Stomach (tissue), 9 donors: ENCODE data around the gene SEZ6L. TPM values are rescaled to one million over a fixed set of nuclear protein-coding genes. Genes with fewer than 3 reads are reported as not detected.

Experiments
- DNase-seq, 2 donors: peaks; one replicate each; pipeline versions ENCODE4 v3.0.0 to v3.0.0-alpha.2; 2013 to 2019
- H3K27ac ChIP-seq, 5 donors: fragments of 200-600 bp in 4 of 5; sonication (generic) in 4 of 5; one replicate each; pipeline ENCODE4 v1.5.1; 2013 to 2019; ENCODE audit warnings: mild to moderate bottlenecking in 1 of 5, moderate library complexity in 1 of 5
- H3K27me3 ChIP-seq, 3 donors: fragments of 200-600 bp; sonication (generic); one replicate each; pipeline ENCODE4 v1.5.1; 2017 to 2019; ENCODE audit warnings: mixed run types in 1 of 3
- H3K36me3 ChIP-seq, 4 donors: fragments of 200-600 bp; sonication (generic); 1 replicate in 3 of 4; 2 replicates in 1 of 4; pipeline ENCODE4 v1.5.1; 2016 to 2019
- H3K4me1 ChIP-seq, 4 donors: fragments of 200-600 bp; sonication (generic); one replicate each; pipeline ENCODE4 v1.5.1; 2016 to 2019
- H3K4me3 ChIP-seq, 4 donors: fragments of 200-600 bp; sonication (generic) in 3 of 4; one replicate each; pipeline ENCODE4 v1.5.1; 2016 to 2019; ENCODE audit warnings: mild to moderate bottlenecking in 1 of 4
- H3K9me3 ChIP-seq, 4 donors: fragments of 200-600 bp; sonication (generic); one replicate each; pipeline ENCODE4 v1.5.1; 2016 to 2019
- CTCF ChIP-seq, 7 experiments: fragments of 450-650 bp in 4 of 7; fragments of 200-600 bp in 3 of 7; sonication (generic) in 3 of 7; IDR thresholded peaks; one replicate each; pipeline ENCODE4 v1.5.1; 2016 to 2019; ENCODE audit warnings: antibody characterized with exemption in 7 of 7, control low read depth in 2 of 7, mild to moderate bottlenecking in 1 of 7
- EP300 ChIP-seq: sonication (generic); formaldehyde crosslinking; IDR thresholded peaks from one replicate; pipeline ENCODE4 v1.6.1; 2017; ENCODE audit warnings: antibody characterized with exemption
- POLR2A ChIP-seq, 4 donors: fragments of 450-650 bp; IDR thresholded peaks; one replicate each; pipeline ENCODE4 v1.6.1; 2016; ENCODE audit warnings: antibody characterized with exemption in 4 of 4, control low read depth in 2 of 4, mild to moderate bottlenecking in 1 of 4, moderate library complexity in 1 of 4
- POLR2AphosphoS5 ChIP-seq, 3 donors: sonication (generic); formaldehyde crosslinking; IDR thresholded peaks; one replicate each; pipeline ENCODE4 v1.6.1; 2016; ENCODE audit warnings: antibody characterized with exemption in 3 of 3
- WGBS, 5 donors: extraction: QIAGEN DNeasy Blood & Tissue Kit in 3 of 5; methylation state at CpG; one replicate each; pipeline versions ENCODE4 v1.1.5 to v1.1.7; 2013 to 2018; 5-methylcytosine and 5-hydroxymethylcytosine counted together
- intact Hi-C: fragments of 100-400 bp; cut with DNase I; formaldehyde crosslinking; loops from one replicate; pipeline ENCODE4 v1.15.1; 2023; ENCODE audit warnings: low total_unique reads
- polyA plus RNA-seq, 3 donors: library from polyadenylated mRNA; stranded (reverse); fragments of 200-250 nt; gene quantifications; one replicate each; pipeline ENCODE4 v1.2.3, GENCODE V29; 2013
- total RNA-seq, 5 donors: library from RNA; depleted of rRNA; stranded (reverse); fragments of >200 nt; gene quantifications; one replicate each; pipeline versions ENCODE4 v1.1.0 to v1.2.3, GENCODE V29; 2014 to 2016
- donor health status: healthy with polysubstance abuse.
- donor health status: Bipolar disorder and iron deficiency.
- donor health status: healthy.

Gene SEZ6L
- total and polyA plus RNA-seq, 8 donors: 0.03 to 1.1 (median 0.06) TPM; not detected in 5

- no peak overlapping the region for H3K4me3 ChIP-seq
- H3K9me3 ChIP-seq: no peaks in the 10 kb centered on the region
- 73 to 86% (median 78%) methylated on average over 4 of the region's 4 CpGs for WGBS, 5 donors
- H3K36me3 ChIP-seq: no peaks in the 10 kb centered on the region
- no peak for DNase-seq
- no peaks in the 10 kb centered on the region for H3K4me1 ChIP-seq
- no peak overlapping the region for H3K27ac ChIP-seq
- peaks cover 0 to 66% (median 3%) of the 10 kb centered on the region in 3 donors for H3K27me3 ChIP-seq
- intact Hi-C loops: no loop called here
- TF ChIP-seq CTCF (IDR thresholded peaks at IDR 0.05) (no peak), POLR2A (IDR thresholded peaks at IDR 0.05) (no peak), POLR2AphosphoS5 (IDR thresholded peaks at IDR 0.05) (no peak), EP300 (no peak)
Observed at GRCh38 chr22:26336773-26337172, 167.5 kb downstream of the SEZ6L start.

GRCh38 chr22:26339755-26340154 is 170.5 kb downstream of the SEZ6L start:
- 59 to 85% (median 81%) methylated on average over 3 to 6 of the region's 6 CpGs for WGBS, 5 donors
- intact Hi-C loops: no loop called here
- DNase-seq: no peak

DNA sequence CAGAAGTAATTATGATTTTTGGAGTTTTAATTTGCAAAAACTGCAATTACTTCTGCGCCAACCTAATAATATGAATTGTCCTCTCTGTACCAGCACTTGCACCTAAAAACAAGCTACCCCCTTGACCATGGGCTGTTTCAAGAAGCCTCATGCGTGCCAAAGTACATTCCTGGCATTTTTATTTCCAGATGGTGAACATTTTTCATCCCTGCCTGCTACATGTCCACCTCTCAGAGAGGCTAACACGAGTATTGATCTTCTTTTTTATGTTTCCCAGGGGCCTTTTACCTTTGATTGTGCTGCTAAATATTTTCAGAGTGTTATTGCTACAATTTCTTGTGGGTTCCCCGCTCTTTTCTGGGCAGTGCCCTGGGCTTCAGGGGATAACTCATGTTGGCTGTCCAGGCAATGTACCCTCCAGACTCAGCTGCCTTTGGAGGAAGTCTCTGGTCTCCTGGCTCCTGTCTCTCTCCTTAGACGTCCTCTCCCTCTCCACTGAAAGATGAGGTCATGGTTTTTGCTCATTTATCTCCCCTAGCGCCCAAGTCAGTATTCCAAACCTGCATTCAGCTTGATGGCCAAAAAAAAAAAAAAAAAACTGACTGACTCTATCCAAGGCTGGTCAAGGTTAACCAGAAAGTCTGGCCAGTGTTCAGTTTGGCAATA is 173.6 kb downstream of the SEZ6L start:
- intact Hi-C loops: no loop called here
- Histone ChIP-seq H3K27me3 (peaks cover 0 to 52% (median 0%) of the 10 kb centered on the region in 3 donors), H3K36me3 (no peaks in the 10 kb centered on the region), H3K27ac (no peak overlapping the region), H3K4me3 (no peak overlapping the region), H3K9me3 (peaks cover 0 to 12% (median 10%) of the 10 kb centered on the region in 4 donors), H3K4me1 (no peaks in the 10 kb centered on the region)
- 42 to 53% (median 52%) methylated on average over 6 of the region's 6 CpGs for WGBS, 5 donors
- no peak for DNase-seq
- no peak for TF ChIP-seq POLR2A (IDR thresholded peaks at IDR 0.05)
- no peak for TF ChIP-seq POLR2AphosphoS5 (IDR thresholded peaks at IDR 0.05)
- TF ChIP-seq EP300: no peak
- TF ChIP-seq CTCF (IDR thresholded peaks at IDR 0.05): no peak

More at GRCh38 chr22:26339755-26340154, 170.5 kb downstream of the SEZ6L start:
- Histone ChIP-seq H3K27me3 (peaks cover 0 to 44% (median 0%) of the 10 kb centered on the region in 3 donors), H3K27ac (no peak overlapping the region), H3K36me3 (no peaks in the 10 kb centered on the region), H3K4me3 (no peak overlapping the region), H3K9me3 (no peaks in the 10 kb centered on the region), H3K4me1 (no peaks in the 10 kb centered on the region)
- TF ChIP-seq CTCF (IDR thresholded peaks at IDR 0.05) (no peak), EP300 (no peak), POLR2A (IDR thresholded peaks at IDR 0.05) (no peak), POLR2AphosphoS5 (IDR thresholded peaks at IDR 0.05) (no peak)

DNA sequence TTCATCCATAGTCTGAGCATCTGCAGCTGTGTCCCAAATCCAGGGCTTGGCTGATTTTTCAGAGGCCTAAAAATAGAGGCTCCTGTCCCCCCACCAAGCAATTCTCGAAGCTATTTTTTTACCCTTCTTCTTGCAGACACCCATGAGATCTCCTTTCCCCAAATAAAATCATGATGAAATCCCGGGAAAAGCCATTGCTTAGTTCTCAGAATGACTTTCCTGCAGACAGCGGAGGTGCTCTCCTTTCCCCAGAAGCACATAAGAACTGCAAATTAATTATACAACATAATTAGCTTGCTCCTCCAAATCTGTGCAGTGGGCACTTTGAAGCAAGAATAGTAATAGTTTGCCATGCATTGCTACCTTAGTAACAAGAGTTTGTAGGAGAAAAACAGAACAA is 176.2 kb downstream of the SEZ6L start:
- Histone ChIP-seq H3K27me3 (peaks cover 0 to 39% (median 0%) of the 10 kb centered on the region in 3 donors), H3K9me3 (peaks cover 0 to 12% (median 10%) of the 10 kb centered on the region in 4 donors), H3K27ac (no peak overlapping the region), H3K4me3 (no peak overlapping the region), H3K36me3 (no peaks in the 10 kb centered on the region), H3K4me1 (no peaks in the 10 kb centered on the region)
- WGBS, 5 donors: 58 to 81% (median 73%) methylated on average over 3 of the region's 3 CpGs
- intact Hi-C loops: no loop called here
- TF ChIP-seq POLR2AphosphoS5 (IDR thresholded peaks at IDR 0.05): no peak
- TF ChIP-seq EP300: no peak
- TF ChIP-seq POLR2A (IDR thresholded peaks at IDR 0.05): no peak
- no peak for TF ChIP-seq CTCF (IDR thresholded peaks at IDR 0.05)
- DNase-seq: no peak
